Measurements from ENCODE around the gene CTCFL.
A peak's percentile ranks its signal among the peaks of the same experiment; 100 is the strongest.

DNA sequence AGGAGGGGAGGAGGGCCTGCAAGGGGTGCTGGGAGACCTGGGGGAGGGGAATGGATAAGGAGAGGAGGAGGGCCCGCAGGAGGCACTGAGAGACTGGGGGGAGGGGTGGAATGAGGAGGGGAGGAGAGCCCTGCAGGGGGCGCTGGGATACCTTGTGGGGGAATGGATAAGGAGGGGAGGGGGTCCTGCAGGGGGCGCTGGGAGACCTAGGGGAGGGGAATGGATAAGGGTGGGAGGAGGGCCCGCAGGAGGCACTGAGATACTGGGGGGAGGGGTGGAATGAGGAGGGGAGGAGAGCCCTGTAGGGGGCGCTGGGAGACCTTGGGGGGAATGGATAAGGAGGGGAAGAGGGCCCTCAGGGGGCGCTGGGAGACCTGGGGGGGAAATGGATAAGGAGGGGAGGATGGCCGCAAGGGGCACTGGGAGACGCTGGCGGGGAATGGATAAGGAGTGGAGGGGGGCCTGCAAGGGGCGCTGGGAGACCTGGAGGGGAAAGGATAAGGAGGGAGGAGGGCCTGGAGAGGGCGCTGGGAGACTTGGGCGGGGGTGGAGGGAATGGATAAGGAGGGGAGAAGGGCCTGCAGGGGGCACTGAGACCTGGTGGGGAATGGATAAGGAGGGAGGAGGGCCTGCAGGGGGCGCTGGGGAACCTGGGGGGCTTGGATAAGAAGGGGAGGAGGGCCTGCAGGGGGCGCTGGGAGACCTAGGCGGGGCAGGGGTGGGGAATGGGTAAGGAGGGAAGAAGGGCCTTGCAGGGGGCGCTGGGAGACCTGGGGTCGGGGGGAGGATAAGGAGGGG lies 1.3 kb upstream of the CTCFL start:
- TF ChIP-seq EZH2 (IDR thresholded peaks at IDR 0.05; ENCODE audit: borderline replicate concordance, low read depth, low read length, severe bottlenecking): no peak
- TF ChIP-seq, protein P1, sequence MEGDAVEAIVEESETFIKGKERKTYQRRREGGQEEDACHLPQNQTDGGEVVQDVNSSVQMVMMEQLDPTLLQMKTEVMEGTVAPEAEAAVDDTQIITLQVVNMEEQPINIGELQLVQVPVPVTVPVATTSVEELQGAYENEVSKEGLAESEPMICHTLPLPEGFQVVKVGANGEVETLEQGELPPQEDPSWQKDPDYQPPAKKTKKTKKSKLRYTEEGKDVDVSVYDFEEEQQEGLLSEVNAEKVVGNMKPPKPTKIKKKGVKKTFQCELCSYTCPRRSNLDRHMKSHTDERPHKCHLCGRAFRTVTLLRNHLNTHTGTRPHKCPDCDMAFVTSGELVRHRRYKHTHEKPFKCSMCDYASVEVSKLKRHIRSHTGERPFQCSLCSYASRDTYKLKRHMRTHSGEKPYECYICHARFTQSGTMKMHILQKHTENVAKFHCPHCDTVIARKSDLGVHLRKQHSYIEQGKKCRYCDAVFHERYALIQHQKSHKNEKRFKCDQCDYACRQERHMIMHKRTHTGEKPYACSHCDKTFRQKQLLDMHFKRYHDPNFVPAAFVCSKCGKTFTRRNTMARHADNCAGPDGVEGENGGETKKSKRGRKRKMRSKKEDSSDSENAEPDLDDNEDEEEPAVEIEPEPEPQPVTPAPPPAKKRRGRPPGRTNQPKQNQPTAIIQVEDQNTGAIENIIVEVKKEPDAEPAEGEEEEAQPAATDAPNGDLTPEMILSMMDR (IDR thresholded peaks at IDR 0.05; ENCODE audit: borderline replicate concordance, extremely low read depth, low read length, poor library complexity, severe bottlenecking): peak; percentile 44

Measured in DND-41 (cell line).